ENCODE measurements around the gene SLC43A1.

GRCh38 chr11:57496109-57496820 is 19.2 kb downstream of the SLC43A1 start:
- TF ChIP-seq EZH2phosphoT487 (IDR thresholded peaks at IDR 0.05; ENCODE audit: borderline replicate concordance, low read length) (no peak), CTCF (IDR thresholded peaks at IDR 0.05; ENCODE audit: low read depth, low read length, poor library complexity, severe bottlenecking) (no peak)
